Kidney (tissue), 14 donors: ENCODE measurements around the gene TMED9. TPM values are rescaled to one million over a fixed set of nuclear protein-coding genes. Genes with fewer than 3 reads are reported as not detected.
A peak's percentile ranks its signal among the peaks of the same experiment; 100 is the strongest.

Experiments
- DNase-seq, 5 donors: peaks; one replicate each; pipeline ENCODE4 v3.0.0-alpha.2; 2013 to 2020
- FAIRE-seq: peaks from 2 replicates; lab custom pipeline; 2012; peaks lifted over from hg19 to GRCh38; lab: Jason Lieb, UNC
- H3K27ac ChIP-seq, 2 donors: one replicate each; pipeline ENCODE4 v1.7.0; 2013; ENCODE audit warnings: low read depth in 2 of 2, low read length in 2 of 2, inconsistent platforms in 1 of 2
- H3K27me3 ChIP-seq: one replicate; pipeline ENCODE4 v1.7.1; 2013; ENCODE audit warnings: low read length, inconsistent platforms; ENCODE audit not compliant: control insufficient read depth, insufficient read depth
- H3K36me3 ChIP-seq, 3 donors: one replicate each; pipeline versions ENCODE4 v1.7.0 to v1.7.1; 2013; ENCODE audit warnings: low read length in 3 of 3, control low read depth in 1 of 3, inconsistent platforms in 1 of 3; ENCODE audit not compliant: insufficient read depth in 3 of 3, control insufficient read depth in 2 of 3
- H3K4me1 ChIP-seq, 3 donors: one replicate each; pipeline versions ENCODE4 v1.7.0 to v1.7.1; 2013; ENCODE audit warnings: low read length in 3 of 3, inconsistent platforms in 1 of 3, low read depth in 1 of 3; ENCODE audit not compliant: control insufficient read depth in 2 of 3, insufficient read depth in 2 of 3
- H3K4me3 ChIP-seq, 3 donors: one replicate each; pipeline versions ENCODE4 v1.7.0 to v1.8.1; 2013; ENCODE audit warnings: low read length in 3 of 3, control low read depth in 1 of 3, inconsistent platforms in 1 of 3
- H3K9ac ChIP-seq, 3 donors: one replicate each; pipeline versions ENCODE4 v1.7.0 to v1.7.1; 2013; ENCODE audit warnings: low read length in 3 of 3, control low read depth in 1 of 3, inconsistent platforms in 1 of 3
- H3K9me3 ChIP-seq, 3 donors: one replicate each; pipeline versions ENCODE4 v1.7.0 to v1.7.1; 2013; ENCODE audit warnings: low read length in 3 of 3, control low read depth in 1 of 3, inconsistent platforms in 1 of 3; ENCODE audit not compliant: control insufficient read depth in 2 of 3, insufficient read depth in 1 of 3
- CTCF ChIP-seq: IDR thresholded peaks from 3 replicates; pipeline ENCODE4 v1.5.1; 2012; ENCODE audit warnings: mild to moderate bottlenecking, moderate library complexity, borderline replicate concordance; ENCODE audit not compliant: insufficient read depth; ENCODE audit errors: extremely low read depth
- intact Hi-C: fragments of 100-400 bp; cut with DNase I; formaldehyde crosslinking; loops from one replicate; pipeline ENCODE4 v1.11.1; 2022
- polyA plus RNA-seq: library from polyadenylated mRNA; stranded (reverse); fragments of 350-450 nt; fragmentation: Illumina TruSeq; extraction: RNeasy Lipid Tissue Mini Kit (QIAGEN cat#74804); gene quantifications from one replicate; pipeline ENCODE4 v1.2.3, GENCODE V29; 2014; ENCODE audit warnings: low read depth, low replicate concordance; ENCODE audit not compliant: insufficient read depth
- total RNA-seq: library from RNA; stranded (reverse); fragmentation: NEBNext Ultra II Directional; extraction: Animal tissue kit (Norgen Biotek cat#: 25700); gene quantifications from one replicate; pipeline ENCODE4 v1.2.1, GENCODE V29; 2021
- donor health status: control.
- donor health status: control.
- donor health status: control.
- donor health status: control.
- donor health status: control.
- donor health status: DM: yes; HTN: yes; CAD: no.
- donor health status: Normal renal cell carcinoma (clear cell type).

Gene TMED9
- total and polyA plus RNA-seq, 2 donors from 2014 or later: 168 to 214 TPM

GRCh38 chr5:177601126-177601525 lies 9.1 kb downstream of the TMED9 start:
- Histone ChIP-seq H3K4me3 (peak overlapping the region in 2 of 3 donors; percentile 76 to 87), H3K4me1 (peaks cover 0 to 12% (median 9%) of the 10 kb centered on the region in 3 donors), H3K27me3 (no peaks in the 10 kb centered on the region), H3K36me3 (peaks cover 2 to 5% (median 3%) of the 10 kb centered on the region in 3 donors), H3K9ac (peak overlapping the region in 1 of 3 donors; percentile 83), H3K27ac (no peak overlapping the region), H3K9me3 (no peaks in the 10 kb centered on the region)
- intact Hi-C loops: no loop called here
- TF ChIP-seq CTCF: no peak
- DNase-seq (no peak), FAIRE-seq (no peak)

- peak overlapping the region in 1 of 3 donors; percentile 3 for H3K9ac ChIP-seq
- no peaks in the 10 kb centered on the region for H3K36me3 ChIP-seq
- H3K27ac ChIP-seq: no peak overlapping the region
- H3K4me3 ChIP-seq: no peak overlapping the region
- no peaks in the 10 kb centered on the region for H3K27me3 ChIP-seq
- no peak for TF ChIP-seq CTCF
- DNase-seq: no peak
- intact Hi-C loops: no loop called here
- FAIRE-seq: no peak
- no peaks in the 10 kb centered on the region for H3K9me3 ChIP-seq
- H3K4me1 ChIP-seq: peaks cover 0 to 12% (median 9%) of the 10 kb centered on the region in 3 donors
Observed at GRCh38 chr5:177601577-177602457, 9.8 kb downstream of the TMED9 start.

DNA sequence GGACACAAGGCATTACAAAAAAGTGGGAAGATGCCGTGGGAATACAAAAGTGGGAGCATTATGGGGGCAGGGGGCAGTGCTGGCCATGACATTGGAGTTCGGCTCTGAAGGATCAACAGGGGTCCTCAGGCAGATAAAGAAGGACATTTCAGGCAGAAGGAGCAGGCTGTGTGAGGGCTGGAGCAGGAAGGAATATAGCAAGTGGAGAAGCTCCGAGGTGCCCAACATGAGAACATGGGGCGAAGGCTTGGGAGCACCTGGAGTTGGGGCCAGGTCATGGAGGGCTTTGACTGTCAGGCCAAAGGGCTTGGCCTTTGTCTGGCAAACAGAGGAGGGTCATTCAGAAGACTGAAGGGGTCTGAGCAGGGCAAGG lies 10.4 kb downstream of the TMED9 start:
- no peaks in the 10 kb centered on the region for H3K27me3 ChIP-seq
- peak overlapping the region in 1 of 3 donors; percentile 3 for H3K9ac ChIP-seq
- no peak for TF ChIP-seq CTCF
- FAIRE-seq (no peak), DNase-seq (no peak)
- H3K27ac ChIP-seq: no peak overlapping the region
- H3K36me3 ChIP-seq: no peaks in the 10 kb centered on the region
- intact Hi-C loops: no loop called here
- H3K4me1 ChIP-seq: peaks cover 0 to 16% (median 12%) of the 10 kb centered on the region in 3 donors
- no peak overlapping the region for H3K4me3 ChIP-seq
- no peaks in the 10 kb centered on the region for H3K9me3 ChIP-seq
